GM12873 (cell line): Measurements from ENCODE around the gene CTNNA2.

Source experiments
- TF ChIP-seq, protein P1 (sequence below): IDR thresholded peaks from 2 replicates; pipeline ENCODE4 v1.5.1; 2012; ENCODE audit warnings: low read depth, mild to moderate bottlenecking, moderate library complexity, low read length, control low read depth; ENCODE audit not compliant: insufficient read depth; ENCODE audit errors: missing control alignments

The CTNNA2 gene

DNA sequence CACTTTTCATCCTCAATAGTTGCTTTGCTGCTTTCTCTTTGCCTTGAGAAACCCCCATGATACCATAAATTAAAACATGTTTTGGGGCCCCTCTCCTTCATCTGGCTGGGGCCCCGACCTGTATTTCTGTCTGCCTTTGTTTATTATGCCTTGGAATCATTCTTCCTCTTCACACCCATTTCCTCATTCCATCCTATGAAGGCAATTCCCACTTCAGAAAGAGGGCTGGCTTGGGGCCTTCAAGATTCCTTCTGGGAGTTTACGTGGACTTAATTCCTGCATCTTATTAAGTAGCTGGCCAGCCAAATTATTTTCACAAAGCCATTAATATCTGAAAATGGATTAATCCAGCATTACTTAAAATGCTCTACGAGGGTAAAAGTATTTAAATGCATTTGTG is 798.5 kb downstream of the CTNNA2 start:
- TF ChIP-seq, protein P1, sequence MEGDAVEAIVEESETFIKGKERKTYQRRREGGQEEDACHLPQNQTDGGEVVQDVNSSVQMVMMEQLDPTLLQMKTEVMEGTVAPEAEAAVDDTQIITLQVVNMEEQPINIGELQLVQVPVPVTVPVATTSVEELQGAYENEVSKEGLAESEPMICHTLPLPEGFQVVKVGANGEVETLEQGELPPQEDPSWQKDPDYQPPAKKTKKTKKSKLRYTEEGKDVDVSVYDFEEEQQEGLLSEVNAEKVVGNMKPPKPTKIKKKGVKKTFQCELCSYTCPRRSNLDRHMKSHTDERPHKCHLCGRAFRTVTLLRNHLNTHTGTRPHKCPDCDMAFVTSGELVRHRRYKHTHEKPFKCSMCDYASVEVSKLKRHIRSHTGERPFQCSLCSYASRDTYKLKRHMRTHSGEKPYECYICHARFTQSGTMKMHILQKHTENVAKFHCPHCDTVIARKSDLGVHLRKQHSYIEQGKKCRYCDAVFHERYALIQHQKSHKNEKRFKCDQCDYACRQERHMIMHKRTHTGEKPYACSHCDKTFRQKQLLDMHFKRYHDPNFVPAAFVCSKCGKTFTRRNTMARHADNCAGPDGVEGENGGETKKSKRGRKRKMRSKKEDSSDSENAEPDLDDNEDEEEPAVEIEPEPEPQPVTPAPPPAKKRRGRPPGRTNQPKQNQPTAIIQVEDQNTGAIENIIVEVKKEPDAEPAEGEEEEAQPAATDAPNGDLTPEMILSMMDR, result no peak

DNA sequence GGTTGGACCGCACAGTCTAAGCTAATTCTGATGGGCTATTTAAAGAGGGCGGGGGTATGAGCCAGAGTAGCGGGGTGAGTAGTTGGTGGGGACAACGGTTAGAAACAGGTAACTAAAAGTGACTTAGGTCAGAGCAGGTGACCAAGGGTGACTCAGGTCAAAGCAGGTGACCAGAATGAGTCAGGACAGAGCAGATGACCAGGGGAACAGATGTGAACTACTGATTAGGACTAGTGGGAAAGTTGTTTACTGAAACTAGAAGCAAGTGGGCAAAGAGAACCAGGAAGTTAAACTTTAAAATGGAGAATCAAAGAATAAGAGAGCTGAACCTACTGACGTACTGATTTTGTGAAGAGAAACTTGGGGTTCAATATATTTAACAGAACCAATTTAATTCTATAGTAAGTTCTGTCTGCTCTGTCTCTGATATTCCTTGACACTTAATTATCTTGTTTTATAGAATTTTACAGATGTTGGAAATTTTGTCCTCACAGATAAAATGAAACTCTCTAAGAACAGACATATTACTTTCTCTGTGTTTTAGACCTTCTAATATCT is 799.5 kb downstream of the CTNNA2 start:
- TF ChIP-seq, protein P1, result no peak

DNA sequence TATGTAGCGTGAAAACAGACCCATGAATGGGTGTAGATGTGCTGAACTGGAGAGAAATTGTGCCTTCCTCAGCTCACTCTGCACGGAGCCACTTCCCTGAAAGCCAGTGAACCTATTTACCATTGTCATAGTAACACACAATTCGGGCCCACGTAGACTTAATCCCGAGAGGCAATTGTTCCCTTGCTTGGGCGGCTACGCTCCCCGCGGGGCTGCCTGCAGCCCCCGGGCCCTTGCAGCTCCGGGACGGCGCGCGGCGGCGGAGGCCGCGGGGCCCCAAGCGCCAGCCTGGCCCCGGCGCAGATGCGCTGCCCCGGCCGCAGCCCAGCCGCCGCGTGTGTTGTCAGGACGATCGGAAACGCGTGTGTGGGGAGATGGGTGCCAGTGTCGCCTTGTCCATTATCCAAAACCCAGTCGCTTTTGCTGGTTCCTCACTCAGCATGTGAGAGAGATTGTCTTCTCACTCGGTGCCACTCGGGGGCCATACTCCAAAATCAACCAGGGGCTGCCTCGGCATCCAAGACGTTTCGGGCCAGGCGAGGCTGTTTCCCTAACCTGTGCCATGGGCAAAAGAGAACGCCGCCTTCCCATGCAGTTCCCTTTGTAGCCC is 809.6 kb downstream of the CTNNA2 start:
- TF ChIP-seq, protein P1, result no peak

DNA sequence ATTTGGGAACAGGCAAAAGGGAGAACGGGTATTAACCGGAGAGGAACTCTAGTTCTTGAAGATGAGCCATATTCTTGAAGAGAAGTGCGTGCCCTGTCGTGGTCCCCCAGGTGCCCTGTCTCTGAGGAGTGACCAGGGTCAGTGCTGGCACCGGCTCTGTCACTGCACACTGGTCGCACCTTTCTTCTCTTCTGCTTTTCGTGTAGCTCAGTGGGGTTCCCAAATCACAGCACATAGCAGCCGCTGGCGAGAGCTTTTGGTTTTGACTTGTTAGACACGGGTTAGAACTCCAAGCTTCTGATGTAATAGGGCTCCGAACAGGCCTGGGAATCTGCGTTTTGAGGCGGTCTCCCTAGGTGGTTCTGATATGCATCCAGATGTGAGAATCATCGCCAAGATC is 810.1 kb downstream of the CTNNA2 start:
- TF ChIP-seq, protein P1, result no peak

DNA sequence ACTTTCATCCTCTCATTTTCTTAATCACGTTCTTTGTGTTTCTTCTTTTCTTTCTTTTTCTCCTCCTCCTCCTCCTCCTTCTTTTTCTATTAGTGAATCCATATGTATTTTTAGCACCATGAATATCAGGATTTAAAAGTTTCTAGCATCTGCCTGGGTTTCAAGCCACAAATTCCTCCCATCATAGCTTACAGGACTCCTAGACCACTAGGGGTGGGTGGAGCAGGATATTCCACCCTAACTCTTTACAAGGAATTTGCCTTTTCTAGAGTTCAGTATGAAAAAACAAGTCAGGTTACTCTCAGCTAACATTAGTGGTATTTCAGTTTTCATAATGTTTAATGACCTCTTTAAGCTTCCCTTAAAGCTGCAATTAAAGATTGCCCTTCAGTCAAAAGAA is 810.8 kb downstream of the CTNNA2 start:
- TF ChIP-seq, protein P1, result no peak

DNA sequence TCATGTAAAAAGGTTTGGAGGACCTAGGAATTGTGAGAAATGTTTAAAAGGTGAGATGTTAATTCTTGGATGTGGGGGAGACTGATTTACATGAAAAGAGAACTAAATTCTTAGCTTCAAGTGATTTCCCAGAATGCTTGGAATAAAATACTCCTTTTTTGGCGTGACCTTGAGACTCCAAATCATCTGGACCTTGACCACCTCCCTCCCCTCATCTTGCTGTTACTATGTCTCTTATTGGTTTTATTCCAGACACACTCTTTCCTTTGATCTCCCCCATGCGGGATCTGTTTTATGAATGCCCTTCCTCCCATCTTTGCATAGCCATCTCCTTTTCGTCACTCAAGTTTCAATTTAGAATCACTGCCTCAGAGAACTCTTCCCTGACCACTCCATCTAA is 811.7 kb downstream of the CTNNA2 start:
- TF ChIP-seq, protein P1, result no peak

DNA sequence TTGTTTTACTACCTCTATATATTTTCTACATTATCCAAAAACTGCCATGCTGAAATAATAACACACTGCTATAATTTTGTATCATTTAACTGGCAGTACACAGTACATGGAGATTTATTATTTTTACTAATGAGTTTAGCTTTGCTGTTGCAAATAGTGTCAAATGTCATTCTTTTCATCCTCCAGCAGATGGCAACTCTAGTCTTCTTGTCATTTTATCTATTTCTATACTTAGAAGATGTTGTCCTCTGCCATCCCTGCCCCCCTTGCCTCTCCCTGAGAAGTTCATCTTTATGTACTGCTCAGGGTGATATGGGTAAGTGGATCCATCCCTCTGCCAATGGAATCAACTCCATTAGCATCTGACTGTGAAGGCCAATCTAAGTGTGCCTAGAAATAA is 813.4 kb downstream of the CTNNA2 start:
- TF ChIP-seq, protein P1, result peak; percentile 39
